Measurements from ENCODE around the gene HUNK.
A peak's percentile ranks its signal among the peaks of the same experiment; 100 is the strongest.

GRCh38 chr21:31872452-31873274, at the start of gene HUNK:
- TF ChIP-seq CTCF (IDR thresholded peaks at IDR 0.05; ENCODE audit: insufficient read depth, low read depth, low read length) (no peak), EZH2 (IDR thresholded peaks at IDR 0.05; ENCODE audit: insufficient read depth, low read length) (peak; percentile 72)

All from astrocyte (in vitro differentiated cells and primary cell).